ENCODE results near the gene SMCP.

Gene SMCP, protein sequence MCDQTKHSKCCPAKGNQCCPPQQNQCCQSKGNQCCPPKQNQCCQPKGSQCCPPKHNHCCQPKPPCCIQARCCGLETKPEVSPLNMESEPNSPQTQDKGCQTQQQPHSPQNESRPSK

GRCh38 chr1:152878042-152878441, at the start of gene SMCP:
Gene SMCP, plus strand, starts transcription at chr1:152878322. Its CDS starts 6,101 bp downstream, at chr1:152884423.
- no peak for DNase-seq

DNA sequence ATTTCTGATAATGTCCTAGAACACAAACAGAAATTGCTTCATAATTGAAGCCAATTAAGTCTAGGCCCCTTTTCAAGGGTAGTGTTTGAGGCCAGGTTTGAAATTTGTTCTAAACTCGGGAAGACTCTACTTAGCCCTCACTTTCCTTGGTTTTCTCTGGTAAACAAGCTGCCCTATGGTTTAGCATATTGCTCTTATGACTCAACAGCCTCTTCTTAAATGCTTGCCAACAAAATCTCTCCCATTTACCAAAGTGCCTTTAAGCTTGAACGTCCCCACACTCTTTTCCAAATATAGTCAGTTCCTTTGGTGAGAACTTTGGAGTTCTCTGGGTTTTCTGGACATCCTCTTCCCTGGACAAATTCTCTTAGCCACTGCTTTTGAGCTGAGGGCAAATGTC, 41.3 kb upstream of the SMCP start:
- DNase-seq: no peak

DNA sequence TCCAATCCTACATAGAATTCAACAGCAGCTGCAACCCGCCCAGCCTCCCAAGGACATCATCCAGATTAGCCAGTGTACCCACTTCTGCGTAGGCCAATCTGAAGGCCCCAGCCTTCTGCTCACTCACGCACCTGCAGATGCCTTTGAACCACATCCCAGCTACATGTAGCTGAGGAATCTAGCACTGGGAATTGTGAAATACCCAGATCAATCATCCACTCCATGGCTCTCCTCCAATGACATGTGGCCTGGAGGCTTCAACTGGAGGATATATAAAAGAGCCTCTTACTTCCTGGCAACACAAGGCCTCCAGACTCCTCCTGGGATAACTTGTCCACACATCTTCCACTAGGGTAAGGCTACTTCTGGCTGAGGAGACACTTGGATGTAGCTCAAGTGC, 35.6 kb upstream of the SMCP start, which contains the start of gene LCE6A:
LCE6A (plus strand) TSS at position 301 of the 400 bp plus-strand sequence. CDS start 665 bp downstream, outside the sequence.
- DNase-seq: no peak

- DNase-seq: no peak
Observed at GRCh38 chr1:152855661-152856060, 22.5 kb upstream of the SMCP start.

GRCh38 chr1:152858062-152858461, 20.1 kb upstream of the SMCP start:
- no peak for DNase-seq

- no peak for DNase-seq
Observed at GRCh38 chr1:152859696-152860095, 18.4 kb upstream of the SMCP start, which contains the start of gene LCE7A. Gene LCE7A, plus strand, starts transcription at chr1:152859996. Its CDS starts 702 bp downstream, at chr1:152860698.

- no peak for DNase-seq
Observed at GRCh38 chr1:152860129-152860528, 18.0 kb upstream of the SMCP start.

DNA sequence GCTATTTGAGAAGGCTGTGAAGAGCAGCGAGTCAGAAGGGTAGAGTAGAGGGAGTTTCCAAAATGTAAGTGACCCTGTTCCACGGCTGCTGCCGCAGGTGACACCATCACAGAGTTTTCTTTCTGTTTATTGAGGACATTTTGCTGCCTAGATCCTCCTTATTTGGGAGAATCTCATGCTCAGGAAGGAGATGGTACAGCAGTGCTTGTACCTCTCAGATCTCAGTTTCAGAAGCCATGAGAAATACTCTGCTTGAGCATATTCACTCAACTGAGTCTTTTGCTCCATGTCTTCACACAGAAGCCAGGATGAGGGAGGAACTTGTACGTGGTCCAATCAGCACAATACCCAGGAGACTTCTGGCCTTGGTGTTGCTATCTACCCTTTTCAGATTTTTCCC, 16.7 kb upstream of the SMCP start:
- no peak for DNase-seq

DNA sequence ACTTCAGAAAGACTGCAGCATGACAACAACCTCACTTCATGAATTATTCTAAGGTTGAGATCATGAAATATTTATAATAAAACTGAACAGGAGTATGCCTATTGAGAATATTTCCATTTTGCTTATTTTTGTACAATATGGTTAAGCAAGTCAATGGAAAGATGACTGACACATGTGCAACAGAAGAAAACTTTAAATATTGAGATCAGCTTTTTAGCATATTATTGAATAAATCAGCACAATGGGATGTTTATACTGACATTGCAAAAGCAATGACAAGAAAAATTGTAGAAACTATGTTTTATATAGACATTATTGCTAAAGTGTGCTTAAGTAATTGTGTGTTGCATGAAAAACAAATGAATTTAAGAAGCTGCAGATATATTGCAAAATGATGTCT, 13.7 kb upstream of the SMCP start:
- DNase-seq: no peak

DNA sequence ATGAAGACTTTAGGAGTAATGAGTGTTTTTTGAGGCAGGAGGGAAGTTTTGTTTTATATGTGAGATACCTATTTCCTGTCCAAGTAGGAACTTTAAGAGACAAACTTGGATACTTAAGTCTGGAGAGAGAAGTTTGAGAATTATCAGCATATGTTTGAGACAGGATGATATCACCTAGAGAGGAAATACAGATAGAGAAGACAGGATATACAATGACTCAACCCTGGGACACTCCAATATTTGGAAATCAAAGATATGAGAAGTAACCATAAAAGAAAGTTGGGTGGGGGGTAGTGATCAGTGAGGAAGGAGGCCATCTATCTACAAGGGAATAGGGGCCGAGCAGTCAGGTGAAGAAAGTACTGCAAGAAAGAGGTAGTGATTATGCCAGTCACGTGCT, 11.8 kb upstream of the SMCP start:
- DNase-seq: no peak

GRCh38 chr1:152869808-152870419, 8.2 kb upstream of the SMCP start:
- peak; percentile 35 for DNase-seq

GRCh38 chr1:152870831-152871730, 7.0 kb upstream of the SMCP start:
- DNase-seq: no peak

- no peak for DNase-seq
Observed at GRCh38 chr1:152871731-152872126, 6.4 kb upstream of the SMCP start.

DNA sequence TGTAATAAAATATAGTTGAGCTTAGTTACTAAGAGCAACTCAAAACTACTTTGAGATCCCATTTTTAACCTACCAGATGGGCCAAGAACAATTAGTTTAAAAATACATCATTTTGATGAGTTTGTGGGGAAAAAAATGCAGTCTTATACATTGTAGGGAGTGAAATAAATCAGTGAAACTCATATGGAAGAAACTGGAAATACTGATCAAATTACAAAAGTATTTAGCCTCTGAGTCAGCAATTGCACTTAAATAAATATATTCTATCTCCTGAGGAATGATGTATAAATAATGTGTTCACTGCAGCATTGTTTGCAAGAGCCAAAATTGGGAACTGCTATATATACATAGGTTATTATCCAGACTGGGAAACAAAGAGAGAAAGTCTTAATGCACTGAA, 4.6 kb upstream of the SMCP start:
- no peak for DNase-seq

- no peak for DNase-seq
Observed at GRCh38 chr1:152876827-152877226, 1.3 kb upstream of the SMCP start.

DNA sequence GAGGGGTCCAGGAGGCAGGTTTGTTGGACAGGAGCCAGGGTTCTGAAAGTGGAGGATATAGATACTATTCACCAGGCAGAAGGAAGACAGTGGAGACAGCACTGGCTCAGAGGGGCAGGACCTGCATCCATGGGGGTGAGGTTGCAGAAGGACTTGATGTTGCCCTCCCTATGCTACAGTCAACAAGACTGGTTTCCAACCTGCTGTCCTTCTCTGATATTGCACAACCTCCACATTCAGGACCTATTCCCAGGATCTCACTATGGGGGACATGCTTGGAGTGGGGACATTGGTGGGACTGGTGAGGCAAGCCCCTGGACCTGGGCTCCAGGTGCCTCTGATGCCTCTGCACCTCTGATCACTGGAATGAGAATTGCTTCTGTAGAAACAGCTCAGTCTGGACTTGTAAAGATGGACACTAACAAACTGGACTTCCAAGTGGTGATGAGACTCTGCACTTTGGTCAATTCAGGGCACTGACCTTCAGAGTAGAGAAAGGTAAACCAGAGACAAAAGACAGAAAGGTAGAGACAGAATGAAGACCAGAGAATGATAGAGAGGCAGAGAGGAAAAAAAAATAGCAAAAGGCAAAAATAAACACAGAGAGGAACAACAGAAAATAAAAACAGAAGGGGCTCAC, 1.6 kb downstream of the SMCP start:
- DNase-seq: no peak

DNA sequence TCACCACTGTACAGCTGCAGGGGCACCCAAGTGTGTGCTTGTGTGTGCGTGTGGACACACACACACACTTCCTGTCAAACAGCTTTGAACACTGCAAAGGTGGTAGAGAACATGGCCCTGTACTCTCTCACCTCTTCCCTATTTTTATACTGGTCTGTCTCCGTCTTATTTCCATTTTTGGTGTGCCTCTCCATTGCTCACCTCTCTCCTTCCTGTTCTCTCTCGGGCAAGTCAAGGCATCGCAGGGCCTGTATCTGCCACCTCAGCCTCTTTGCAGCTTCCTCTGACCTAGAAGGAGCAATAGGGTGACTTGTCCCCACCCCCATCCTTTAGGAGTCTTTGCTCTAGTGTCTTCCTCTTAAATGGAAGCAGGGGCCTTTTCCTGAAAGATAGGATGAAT, 2.2 kb downstream of the SMCP start:
- DNase-seq: no peak

- no peak for DNase-seq
Observed at GRCh38 chr1:152880907-152881306, 2.8 kb downstream of the SMCP start.

GRCh38 chr1:152884085-152884484, 6.0 kb downstream of the SMCP start:
- no peak for DNase-seq

- no peak for DNase-seq
Observed at GRCh38 chr1:152884506-152884905, 6.4 kb downstream of the SMCP start.

DNA sequence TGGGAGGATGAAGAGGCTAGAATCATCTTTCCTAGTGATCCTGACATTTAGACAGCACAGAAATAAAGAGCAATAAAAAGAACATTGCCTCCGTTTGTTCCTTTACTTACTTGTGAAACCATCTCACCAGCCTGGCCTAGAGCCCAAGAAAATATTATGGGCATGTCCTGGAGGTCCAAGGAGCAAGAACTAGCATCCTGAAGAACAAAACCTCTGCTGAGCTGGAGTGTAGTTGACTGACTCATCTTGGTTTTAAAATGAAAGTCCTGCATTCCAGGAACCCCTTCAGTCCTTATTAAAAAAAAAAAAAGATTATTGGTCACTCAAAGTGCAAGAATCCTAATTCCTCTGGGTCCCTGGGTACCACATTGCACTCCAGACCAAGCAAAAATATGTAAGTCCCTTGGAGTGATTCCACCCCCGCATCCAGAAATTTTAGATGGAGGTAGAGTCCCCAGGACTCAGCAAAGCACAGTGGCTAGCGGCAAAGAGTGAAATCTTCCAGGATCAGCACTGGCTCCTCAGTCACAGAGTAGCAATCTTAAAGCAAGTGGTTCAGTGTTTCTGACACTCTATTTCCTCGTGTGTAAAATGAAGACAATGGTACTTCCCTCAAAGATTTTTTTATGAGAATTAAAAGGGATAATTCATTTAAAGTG, 7.0 kb downstream of the SMCP start:
- no peak for DNase-seq

DNA sequence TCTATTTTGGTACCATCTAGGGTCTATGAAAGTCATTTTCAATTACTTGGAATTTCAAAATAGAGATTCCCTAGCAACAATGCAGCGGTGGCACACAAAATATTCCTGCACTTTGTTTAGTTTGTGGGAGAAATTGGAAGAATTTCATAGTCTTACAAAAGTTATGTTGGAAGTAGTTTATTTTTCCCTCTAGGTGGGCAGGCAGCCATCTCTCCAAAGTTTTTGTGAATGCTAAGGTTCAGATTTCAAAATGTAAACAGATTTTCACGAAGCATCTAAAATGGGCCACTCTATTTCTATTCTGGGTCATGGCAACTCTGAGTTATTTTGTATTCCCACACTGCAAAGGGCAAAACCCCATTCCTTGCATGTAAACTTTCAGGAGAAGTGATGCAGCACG, 8.0 kb downstream of the SMCP start:
- DNase-seq: no peak
